22Rv1 (cell line): ENCODE data around the gene HIPK2.

Source experiments
- ZFX ChIP-seq: fragments of 450-650 bp; IDR thresholded peaks from 2 replicates; pipeline ENCODE4 v1.6.1; 2017; ENCODE audit warnings: antibody characterized with exemption, borderline replicate concordance
- TF ChIP-seq, protein P1 (sequence below): fragments of 450-650 bp; IDR thresholded peaks from 2 replicates; pipeline ENCODE4 v1.5.1; 2017; ENCODE audit warnings: mild to moderate bottlenecking

DNA sequence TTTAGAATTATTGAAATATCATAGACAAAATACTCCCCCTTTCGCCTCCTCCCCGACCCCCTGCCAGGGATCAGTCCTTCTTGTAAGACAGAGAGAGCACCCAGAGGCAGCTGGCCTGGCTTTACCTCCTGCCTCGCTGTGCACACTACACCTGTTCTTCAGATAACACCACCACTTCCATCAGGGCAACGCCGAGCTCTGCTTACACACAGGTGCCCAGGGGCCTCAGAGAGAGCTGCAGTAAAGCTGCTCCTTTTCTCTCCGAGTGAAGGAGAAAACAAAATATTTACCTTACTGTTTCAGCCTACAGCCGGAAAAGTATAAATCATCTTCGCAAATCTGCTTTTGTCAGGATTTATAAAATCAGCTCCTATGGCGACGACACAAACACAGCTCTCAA lies 80.7 kb downstream of the HIPK2 start:
- TF ChIP-seq, protein P1, sequence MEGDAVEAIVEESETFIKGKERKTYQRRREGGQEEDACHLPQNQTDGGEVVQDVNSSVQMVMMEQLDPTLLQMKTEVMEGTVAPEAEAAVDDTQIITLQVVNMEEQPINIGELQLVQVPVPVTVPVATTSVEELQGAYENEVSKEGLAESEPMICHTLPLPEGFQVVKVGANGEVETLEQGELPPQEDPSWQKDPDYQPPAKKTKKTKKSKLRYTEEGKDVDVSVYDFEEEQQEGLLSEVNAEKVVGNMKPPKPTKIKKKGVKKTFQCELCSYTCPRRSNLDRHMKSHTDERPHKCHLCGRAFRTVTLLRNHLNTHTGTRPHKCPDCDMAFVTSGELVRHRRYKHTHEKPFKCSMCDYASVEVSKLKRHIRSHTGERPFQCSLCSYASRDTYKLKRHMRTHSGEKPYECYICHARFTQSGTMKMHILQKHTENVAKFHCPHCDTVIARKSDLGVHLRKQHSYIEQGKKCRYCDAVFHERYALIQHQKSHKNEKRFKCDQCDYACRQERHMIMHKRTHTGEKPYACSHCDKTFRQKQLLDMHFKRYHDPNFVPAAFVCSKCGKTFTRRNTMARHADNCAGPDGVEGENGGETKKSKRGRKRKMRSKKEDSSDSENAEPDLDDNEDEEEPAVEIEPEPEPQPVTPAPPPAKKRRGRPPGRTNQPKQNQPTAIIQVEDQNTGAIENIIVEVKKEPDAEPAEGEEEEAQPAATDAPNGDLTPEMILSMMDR = no peak
- no peak for TF ChIP-seq ZFX
